Lower leg skin (tissue), 4 donors: ENCODE data around the gene SPIRE1. TPM values are rescaled to one million over a fixed set of nuclear protein-coding genes. Genes with fewer than 3 reads are reported as not detected.

Source experiments
- DNase-seq, 2 donors: peaks; one replicate each; pipeline ENCODE4 v3.0.0-alpha.2; 2019; ENCODE audit warnings: low spot score in 2 of 2
- H3K4me3 ChIP-seq: fragments of 200-600 bp; sonication (generic); 2 replicates; pipeline ENCODE4 v1.5.1; 2017; ENCODE audit warnings: mild to moderate bottlenecking, low read depth; ENCODE audit not compliant: poor library complexity, severe bottlenecking
- POLR2A ChIP-seq, 2 donors: fragments of 450-650 bp; IDR thresholded peaks; one replicate each; pipeline ENCODE4 v1.6.1; 2016 to 2017; ENCODE audit warnings: antibody characterized with exemption in 2 of 2, mild to moderate bottlenecking in 1 of 2, moderate library complexity in 1 of 2
- WGBS, 2 donors: methylation state at CpG; one replicate each; pipeline ENCODE4 v1.1.5; 2018; 5-methylcytosine and 5-hydroxymethylcytosine counted together
- intact Hi-C: fragments of 100-400 bp; cut with DNase I; formaldehyde crosslinking; loops from one replicate; pipeline ENCODE4 v1.15.0; 2023; ENCODE audit warnings: low total_unique reads
- total RNA-seq, 4 donors: library from RNA; depleted of rRNA; stranded (reverse); fragments of >200 nt; gene quantifications; one replicate each; pipeline ENCODE4 v1.1.0, GENCODE V29; 2016
- TF ChIP-seq, protein P1 (sequence below), 3 donors: fragments of 450-650 bp; IDR thresholded peaks; one replicate each; pipeline ENCODE4 v1.5.1; 2016; ENCODE audit warnings: antibody characterized with exemption in 3 of 3, mild to moderate bottlenecking in 3 of 3, moderate library complexity in 2 of 3

SPIRE1 gene
- total RNA-seq, 4 donors from 2014 or later, result 22.5 to 56.5 (median 38.3) TPM

DNA sequence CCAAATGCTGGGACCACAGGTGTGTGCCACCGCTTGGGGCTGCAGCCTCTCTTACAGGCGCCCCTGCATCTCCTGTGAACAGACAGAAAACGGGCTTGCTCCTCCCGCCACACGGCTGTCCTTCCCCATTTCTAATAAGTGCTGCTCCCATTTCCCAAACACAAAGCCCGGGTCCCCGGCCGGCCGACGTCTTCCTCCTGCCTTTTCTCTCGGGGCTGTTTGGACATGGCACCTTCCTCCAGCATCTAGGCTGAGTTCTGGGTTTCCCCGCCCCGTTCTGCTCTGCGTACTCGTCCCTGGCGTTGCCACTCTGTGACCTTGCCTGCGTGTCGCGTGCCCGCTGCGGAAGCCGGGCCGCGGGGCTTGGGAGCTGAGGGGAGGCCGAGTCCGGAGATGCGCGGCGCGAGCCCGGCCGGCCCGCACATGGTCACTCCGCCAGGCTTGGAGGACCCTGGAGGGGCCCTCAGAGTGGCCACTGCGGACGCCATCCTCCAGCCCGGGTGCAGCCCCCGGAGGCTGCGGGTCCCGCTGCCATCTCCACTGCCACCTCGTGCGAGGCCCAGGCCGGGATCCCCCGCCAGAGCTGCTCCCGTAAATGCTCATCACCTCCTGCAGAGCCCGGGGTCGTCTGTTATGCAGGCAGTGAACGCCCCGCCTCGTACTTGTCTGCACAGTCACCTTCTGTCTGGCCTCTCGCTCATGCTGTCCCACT, 223.9 kb downstream of the SPIRE1 start:
- no peak for DNase-seq
- H3K4me3 ChIP-seq, result no peak overlapping the region
- intact Hi-C loops, result no loop called here
- TF ChIP-seq, protein P1, sequence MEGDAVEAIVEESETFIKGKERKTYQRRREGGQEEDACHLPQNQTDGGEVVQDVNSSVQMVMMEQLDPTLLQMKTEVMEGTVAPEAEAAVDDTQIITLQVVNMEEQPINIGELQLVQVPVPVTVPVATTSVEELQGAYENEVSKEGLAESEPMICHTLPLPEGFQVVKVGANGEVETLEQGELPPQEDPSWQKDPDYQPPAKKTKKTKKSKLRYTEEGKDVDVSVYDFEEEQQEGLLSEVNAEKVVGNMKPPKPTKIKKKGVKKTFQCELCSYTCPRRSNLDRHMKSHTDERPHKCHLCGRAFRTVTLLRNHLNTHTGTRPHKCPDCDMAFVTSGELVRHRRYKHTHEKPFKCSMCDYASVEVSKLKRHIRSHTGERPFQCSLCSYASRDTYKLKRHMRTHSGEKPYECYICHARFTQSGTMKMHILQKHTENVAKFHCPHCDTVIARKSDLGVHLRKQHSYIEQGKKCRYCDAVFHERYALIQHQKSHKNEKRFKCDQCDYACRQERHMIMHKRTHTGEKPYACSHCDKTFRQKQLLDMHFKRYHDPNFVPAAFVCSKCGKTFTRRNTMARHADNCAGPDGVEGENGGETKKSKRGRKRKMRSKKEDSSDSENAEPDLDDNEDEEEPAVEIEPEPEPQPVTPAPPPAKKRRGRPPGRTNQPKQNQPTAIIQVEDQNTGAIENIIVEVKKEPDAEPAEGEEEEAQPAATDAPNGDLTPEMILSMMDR (IDR thresholded peaks at IDR 0.05), result no peak
- TF ChIP-seq POLR2A (IDR thresholded peaks at IDR 0.05), result no peak
- WGBS, 2 donors, result 96 to 97% methylated on average over 46 to 50 of the region's 51 CpGs

DNA sequence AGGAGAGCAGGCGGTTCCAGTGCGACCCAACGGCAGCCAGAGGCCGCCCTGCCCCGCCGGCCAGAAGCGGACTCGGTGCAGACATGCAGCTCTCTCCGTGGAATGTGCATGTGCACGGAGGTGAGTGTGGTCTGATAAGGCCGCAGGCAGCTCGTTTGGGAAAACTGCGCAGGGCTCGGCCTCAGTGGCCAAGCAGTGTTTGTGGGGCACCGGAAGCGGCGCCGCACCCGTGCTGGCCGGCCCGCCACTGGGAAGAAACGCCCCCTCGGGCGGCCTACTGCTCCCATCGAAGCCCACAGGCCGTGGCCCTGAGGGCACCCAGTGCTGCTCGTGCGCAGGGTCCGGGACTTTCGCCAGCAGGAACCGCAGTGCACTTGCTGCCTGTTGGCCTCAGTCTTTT, 225.0 kb downstream of the SPIRE1 start:
- WGBS, 2 donors, result 95 to 96% methylated on average over 31 of the region's 31 CpGs
- intact Hi-C loops, result no loop called here
- TF ChIP-seq POLR2A (IDR thresholded peaks at IDR 0.05), result no peak
- TF ChIP-seq, protein P1 (IDR thresholded peaks at IDR 0.05), result no peak
- H3K4me3 ChIP-seq, result no peak overlapping the region
- no peak for DNase-seq

DNA sequence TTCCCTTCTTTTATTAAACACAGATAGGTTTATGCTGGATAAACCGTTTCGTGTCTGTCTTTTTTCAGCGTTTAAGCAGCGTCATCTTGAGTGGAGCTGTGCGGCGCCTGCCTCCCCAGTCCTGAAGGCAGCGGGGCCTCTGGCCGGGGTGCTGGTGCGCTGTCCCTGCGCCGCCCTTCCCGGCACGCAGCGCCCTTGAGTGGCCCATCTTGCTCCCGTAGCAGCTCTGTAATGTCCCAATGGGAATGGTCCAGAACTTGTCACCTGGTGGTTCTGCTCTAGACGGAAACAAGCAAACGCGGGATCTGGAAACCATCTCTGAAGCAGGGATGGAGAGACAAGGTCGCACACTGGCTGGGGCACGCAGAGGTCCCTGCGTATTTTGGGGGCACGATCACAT, 225.7 kb downstream of the SPIRE1 start:
- intact Hi-C loops, result no loop called here
- WGBS, 2 donors, result 94 to 97% methylated on average over 22 of the region's 22 CpGs
- TF ChIP-seq, protein P1 (IDR thresholded peaks at IDR 0.05), result no peak
- no peak for TF ChIP-seq POLR2A (IDR thresholded peaks at IDR 0.05)
- DNase-seq, result no peak
- H3K4me3 ChIP-seq, result no peak overlapping the region

- DNase-seq, result no peak
- TF ChIP-seq, protein P1 (IDR thresholded peaks at IDR 0.05), result no peak
- no peak for TF ChIP-seq POLR2A (IDR thresholded peaks at IDR 0.05)
- WGBS, 2 donors, result 95 to 99% methylated on average over 6 to 11 of the region's 16 CpGs
- intact Hi-C loops, result no loop called here
- no peak overlapping the region for H3K4me3 ChIP-seq
These were observed 226.3 kb downstream of the SPIRE1 start for GRCh38 chr18:12431561-12431960.

GRCh38 chr18:12430137-12430990, 227.5 kb downstream of the SPIRE1 start:
- TF ChIP-seq, protein P1 (IDR thresholded peaks at IDR 0.05), result no peak
- no peak for TF ChIP-seq POLR2A (IDR thresholded peaks at IDR 0.05)
- 86 to 97% methylated on average over 8 of the region's 8 CpGs for WGBS, 2 donors
- intact Hi-C loops, result no loop called here
- no peak for DNase-seq
- H3K4me3 ChIP-seq, result no peak overlapping the region
